Esophagus squamous epithelium (tissue), 4 donors: ENCODE results near the gene PDE2A.

Experiments used
- POLR2A ChIP-seq, 4 donors: fragments of 450-650 bp; IDR thresholded peaks; one replicate each; pipeline ENCODE4 v1.6.1; 2017; ENCODE audit warnings: antibody characterized with exemption in 4 of 4, mild to moderate bottlenecking in 4 of 4, moderate library complexity in 3 of 4
- TF ChIP-seq, protein P1 (sequence below), 6 experiments: fragments of 450-650 bp in 4 of 6; fragments of 200-600 bp in 2 of 6; sonication (generic) in 2 of 6; IDR thresholded peaks; one replicate each; pipeline ENCODE4 v1.5.1; 2016 to 2019; ENCODE audit warnings: antibody characterized with exemption in 6 of 6, mild to moderate bottlenecking in 4 of 6, moderate library complexity in 4 of 6

DNA sequence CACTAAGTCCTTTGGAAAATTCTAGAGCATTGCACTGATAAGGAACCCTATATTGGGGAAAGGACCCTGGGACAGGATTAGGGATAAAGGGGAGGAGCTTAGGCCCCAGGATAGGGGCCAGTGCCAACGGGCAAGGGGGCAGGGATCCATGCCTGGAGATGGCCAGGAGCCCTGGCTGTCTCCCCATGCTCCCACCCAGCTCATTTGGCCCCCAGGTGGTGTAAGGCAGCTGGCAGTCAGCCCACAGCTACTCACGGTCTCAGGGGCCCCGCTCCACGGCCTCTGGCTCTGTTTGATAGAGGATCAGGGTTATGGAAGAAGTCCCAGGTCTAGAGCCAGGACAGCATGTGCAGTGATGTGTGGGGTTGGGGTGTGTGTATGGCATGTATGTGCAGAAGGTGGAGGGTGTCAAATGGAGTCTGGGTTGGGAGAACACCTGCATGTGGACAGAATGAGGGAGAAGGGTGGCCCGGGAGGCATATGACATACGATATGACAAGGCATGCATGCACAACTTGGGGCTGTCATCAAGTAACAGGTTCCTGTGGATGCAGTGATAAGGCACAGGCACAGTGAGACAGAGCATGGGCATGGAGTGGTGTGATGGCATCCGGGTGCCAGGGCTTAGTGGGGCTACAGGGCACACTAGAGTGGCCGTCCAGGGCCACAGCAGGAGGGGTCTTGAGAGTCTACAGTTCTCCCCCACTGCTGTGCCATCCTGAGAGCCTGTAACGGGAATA is 18.4 kb upstream of the PDE2A start:
- TF ChIP-seq, protein P1, sequence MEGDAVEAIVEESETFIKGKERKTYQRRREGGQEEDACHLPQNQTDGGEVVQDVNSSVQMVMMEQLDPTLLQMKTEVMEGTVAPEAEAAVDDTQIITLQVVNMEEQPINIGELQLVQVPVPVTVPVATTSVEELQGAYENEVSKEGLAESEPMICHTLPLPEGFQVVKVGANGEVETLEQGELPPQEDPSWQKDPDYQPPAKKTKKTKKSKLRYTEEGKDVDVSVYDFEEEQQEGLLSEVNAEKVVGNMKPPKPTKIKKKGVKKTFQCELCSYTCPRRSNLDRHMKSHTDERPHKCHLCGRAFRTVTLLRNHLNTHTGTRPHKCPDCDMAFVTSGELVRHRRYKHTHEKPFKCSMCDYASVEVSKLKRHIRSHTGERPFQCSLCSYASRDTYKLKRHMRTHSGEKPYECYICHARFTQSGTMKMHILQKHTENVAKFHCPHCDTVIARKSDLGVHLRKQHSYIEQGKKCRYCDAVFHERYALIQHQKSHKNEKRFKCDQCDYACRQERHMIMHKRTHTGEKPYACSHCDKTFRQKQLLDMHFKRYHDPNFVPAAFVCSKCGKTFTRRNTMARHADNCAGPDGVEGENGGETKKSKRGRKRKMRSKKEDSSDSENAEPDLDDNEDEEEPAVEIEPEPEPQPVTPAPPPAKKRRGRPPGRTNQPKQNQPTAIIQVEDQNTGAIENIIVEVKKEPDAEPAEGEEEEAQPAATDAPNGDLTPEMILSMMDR (IDR thresholded peaks at IDR 0.05) = no peak
- TF ChIP-seq POLR2A (IDR thresholded peaks at IDR 0.05) = no peak
